MCF 10A (cell line): ENCODE data around the gene TRPM1. TPM values are rescaled to one million over a fixed set of nuclear protein-coding genes. Genes with fewer than 3 reads are reported as not detected.

ENCODE experiments used
- BruUV-seq: library from RNA; stranded (reverse); fragments of 400-500 nt; replicated peaks from 2 replicates; lab custom pipeline; 2021; lab: Mats Ljungman, UMichigan
- CTCF ChIA-PET: fragments of 300-600 bp; sonication (Branson Sonifier 250); formaldehyde crosslinking; extraction: SDS; loops from one replicate; lab custom pipeline; 2021; ENCODE audit warnings: antibody characterized with exemption, inconsistent platforms; lab: Yijun Ruan, JAX
- POLR2A ChIA-PET: fragments of 300-600, 350-650 bp; sonication (Branson Sonifier 250); formaldehyde crosslinking; extraction: SDS; loops from one replicate; lab custom pipeline; 2020; ENCODE audit warnings: antibody characterized with exemption, inconsistent platforms; lab: Yijun Ruan, JAX
- DNase-seq: peaks from one replicate; pipeline ENCODE4 v3.0.0-alpha.2; 2018; ENCODE audit not compliant: unreplicated experiment
- H3K27ac Mint-ChIP-seq: one replicate; pipeline ENCODE4 v1.8.0; 2022; ENCODE audit warnings: mild to moderate bottlenecking, low read depth, mixed read lengths; ENCODE audit not compliant: unreplicated experiment
- H3K27me3 Mint-ChIP-seq: one replicate; pipeline ENCODE4 v1.8.0; 2022; ENCODE audit warnings: mixed read lengths; ENCODE audit not compliant: insufficient read depth, unreplicated experiment
- H3K36me3 Mint-ChIP-seq: one replicate; pipeline ENCODE4 v1.8.0; 2022; ENCODE audit warnings: mild to moderate bottlenecking, moderate library complexity, mixed read lengths; ENCODE audit not compliant: insufficient read depth, unreplicated experiment
- H3K4me1 Mint-ChIP-seq: one replicate; pipeline ENCODE4 v1.8.0; 2022; ENCODE audit warnings: mixed read lengths; ENCODE audit not compliant: insufficient read depth, unreplicated experiment
- H3K4me3 Mint-ChIP-seq: one replicate; pipeline ENCODE4 v1.8.0; 2022; ENCODE audit warnings: mild to moderate bottlenecking, moderate library complexity, mixed read lengths; ENCODE audit not compliant: unreplicated experiment
- H3K9me3 Mint-ChIP-seq: one replicate; pipeline ENCODE4 v1.8.0; 2022; ENCODE audit warnings: mixed read lengths; ENCODE audit not compliant: unreplicated experiment
- intact Hi-C: fragments of 100-400 bp; cut with micrococcal nuclease; formaldehyde crosslinking; loops from 2 replicates; pipeline ENCODE4 v1.14.1; 2022
- total RNA-seq: library from RNA; stranded (reverse); gene quantifications from 2 replicates; pipeline ENCODE4 v1.2.3, GENCODE V29; 2022
- TF ChIP-seq, protein P1 (sequence below): fragments of 200-600 bp; IDR thresholded peaks from one replicate; pipeline ENCODE4 v1.8.0; 2022; ENCODE audit warnings: antibody characterized with exemption, mild to moderate bottlenecking; ENCODE audit not compliant: unreplicated experiment

Gene TRPM1
- total RNA-seq, 1 experiment from 2014 or later = not detected

DNA sequence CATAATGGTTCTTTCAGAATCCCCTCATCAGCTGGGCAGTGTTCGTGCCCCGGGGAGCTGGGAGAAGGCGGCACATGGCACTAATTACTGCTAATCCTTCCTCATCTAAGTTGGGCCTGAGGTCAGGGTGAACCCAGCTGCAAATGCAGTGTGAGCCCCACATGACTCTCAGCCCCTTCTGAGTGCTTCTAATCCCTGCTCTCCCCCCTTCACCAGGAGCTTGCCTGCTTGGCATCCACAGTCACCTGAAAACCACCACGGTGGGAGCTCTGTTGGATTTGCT lies 455 bp upstream of the TRPM1 start:
- Mint-ChIP-seq H3K4me1 (peaks cover 10% of the 10 kb centered on the region), H3K9me3 (no peaks in the 10 kb centered on the region), H3K36me3 (peaks cover 4% of the 10 kb centered on the region), H3K27ac (no peak overlapping the region), H3K4me3 (no peak overlapping the region), H3K27me3 (peaks cover 13% of the 10 kb centered on the region)
- POLR2A ChIA-PET = no interaction called here
- no peak for DNase-seq
- TF ChIP-seq, protein P1, sequence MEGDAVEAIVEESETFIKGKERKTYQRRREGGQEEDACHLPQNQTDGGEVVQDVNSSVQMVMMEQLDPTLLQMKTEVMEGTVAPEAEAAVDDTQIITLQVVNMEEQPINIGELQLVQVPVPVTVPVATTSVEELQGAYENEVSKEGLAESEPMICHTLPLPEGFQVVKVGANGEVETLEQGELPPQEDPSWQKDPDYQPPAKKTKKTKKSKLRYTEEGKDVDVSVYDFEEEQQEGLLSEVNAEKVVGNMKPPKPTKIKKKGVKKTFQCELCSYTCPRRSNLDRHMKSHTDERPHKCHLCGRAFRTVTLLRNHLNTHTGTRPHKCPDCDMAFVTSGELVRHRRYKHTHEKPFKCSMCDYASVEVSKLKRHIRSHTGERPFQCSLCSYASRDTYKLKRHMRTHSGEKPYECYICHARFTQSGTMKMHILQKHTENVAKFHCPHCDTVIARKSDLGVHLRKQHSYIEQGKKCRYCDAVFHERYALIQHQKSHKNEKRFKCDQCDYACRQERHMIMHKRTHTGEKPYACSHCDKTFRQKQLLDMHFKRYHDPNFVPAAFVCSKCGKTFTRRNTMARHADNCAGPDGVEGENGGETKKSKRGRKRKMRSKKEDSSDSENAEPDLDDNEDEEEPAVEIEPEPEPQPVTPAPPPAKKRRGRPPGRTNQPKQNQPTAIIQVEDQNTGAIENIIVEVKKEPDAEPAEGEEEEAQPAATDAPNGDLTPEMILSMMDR = no peak
- CTCF ChIA-PET = interaction anchor here (0.7 to 1.2 kb wide), 4 partner anchors 14 to 258 kb away, joined by 3 to 6 read pairs (median 3); no protein-coding TSS in a partner anchor
- intact Hi-C loops = no loop called here
- BruUV-seq = no TSS peak

DNA sequence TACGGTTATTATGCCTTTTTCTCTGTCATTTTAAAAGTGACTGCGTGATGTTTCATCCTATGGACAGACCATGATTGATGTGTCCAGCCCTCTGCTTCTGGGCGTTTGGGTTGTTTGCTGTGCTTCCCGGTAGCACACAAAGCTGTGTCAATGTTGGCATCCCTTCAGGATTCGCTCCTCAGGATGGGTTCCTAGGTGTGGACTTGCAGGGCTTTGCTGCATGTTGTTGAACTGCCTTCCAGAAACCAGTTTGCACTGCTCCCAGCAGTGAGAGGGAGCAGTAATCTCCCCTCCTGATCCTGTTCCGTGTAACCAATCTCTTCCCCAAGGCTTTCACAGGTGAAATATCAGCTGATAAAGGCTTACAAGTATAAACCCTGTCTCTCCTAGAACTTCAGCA lies 787 bp downstream of the TRPM1 start:
- H3K4me1 Mint-ChIP-seq = peaks cover 10% of the 10 kb centered on the region
- no peaks in the 10 kb centered on the region for H3K9me3 Mint-ChIP-seq
- no peak overlapping the region for H3K4me3 Mint-ChIP-seq
- POLR2A ChIA-PET = no interaction called here
- CTCF ChIA-PET = interaction anchor here (0.7 to 1.2 kb wide), 3 partner anchors 28 to 183 kb away, joined by 3 to 6 read pairs (median 3); no protein-coding TSS in a partner anchor
- no TSS peak for BruUV-seq
- H3K27ac Mint-ChIP-seq = no peak overlapping the region
- H3K27me3 Mint-ChIP-seq = peaks cover 13% of the 10 kb centered on the region
- TF ChIP-seq, protein P1 = no peak
- intact Hi-C loops = no loop called here
- no peaks in the 10 kb centered on the region for H3K36me3 Mint-ChIP-seq
- no peak for DNase-seq

DNA sequence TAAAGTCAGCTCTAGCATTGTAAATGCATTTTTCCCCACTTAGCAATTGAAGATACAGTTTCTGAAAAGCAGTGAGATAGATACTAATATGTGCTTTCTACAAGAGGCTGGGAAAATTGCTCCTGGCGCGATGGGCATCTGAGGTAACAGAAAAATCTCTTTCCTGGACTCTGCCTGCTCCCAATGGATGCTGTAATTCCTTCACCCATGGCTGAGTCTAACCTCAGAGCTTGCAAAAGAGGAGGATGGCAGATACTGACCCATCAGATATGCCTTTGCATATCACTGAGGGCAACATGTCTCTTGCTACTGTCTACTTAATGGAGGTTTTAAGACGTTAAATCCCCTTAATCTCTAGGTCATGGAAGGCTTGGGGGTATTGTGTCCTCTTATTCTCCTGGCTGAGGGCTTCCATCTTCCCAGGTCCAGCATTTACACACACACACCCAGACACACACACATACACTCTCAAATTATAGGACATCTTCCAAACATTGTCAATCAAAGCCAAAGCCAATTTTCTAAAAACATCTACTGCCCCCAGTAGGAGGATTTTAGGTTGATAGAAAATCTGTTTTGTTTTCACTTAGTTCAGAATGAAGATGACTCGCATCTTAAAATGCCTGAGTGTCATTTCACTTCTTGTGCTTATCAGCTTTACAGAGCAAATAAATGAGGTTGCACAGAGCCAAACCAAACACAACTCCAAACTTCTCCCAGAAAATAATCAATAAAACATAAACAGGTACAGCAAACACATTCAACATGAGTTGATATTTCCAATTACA lies 2.4 kb downstream of the TRPM1 start:
- DNase-seq = no peak
- Mint-ChIP-seq H3K4me3 (no peak overlapping the region), H3K27me3 (peaks cover 25% of the 10 kb centered on the region), H3K9me3 (no peaks in the 10 kb centered on the region), H3K36me3 (no peaks in the 10 kb centered on the region), H3K4me1 (no peaks in the 10 kb centered on the region), H3K27ac (no peak overlapping the region)
- TF ChIP-seq, protein P1 = no peak
- intact Hi-C loops = no loop called here
- POLR2A ChIA-PET = no interaction called here
- CTCF ChIA-PET = interaction anchor here (0.9 to 1.1 kb wide), 3 partner anchors 29 to 157 kb away, joined by 3 to 4 read pairs (median 3); no protein-coding TSS in a partner anchor
- BruUV-seq = no TSS peak

DNA sequence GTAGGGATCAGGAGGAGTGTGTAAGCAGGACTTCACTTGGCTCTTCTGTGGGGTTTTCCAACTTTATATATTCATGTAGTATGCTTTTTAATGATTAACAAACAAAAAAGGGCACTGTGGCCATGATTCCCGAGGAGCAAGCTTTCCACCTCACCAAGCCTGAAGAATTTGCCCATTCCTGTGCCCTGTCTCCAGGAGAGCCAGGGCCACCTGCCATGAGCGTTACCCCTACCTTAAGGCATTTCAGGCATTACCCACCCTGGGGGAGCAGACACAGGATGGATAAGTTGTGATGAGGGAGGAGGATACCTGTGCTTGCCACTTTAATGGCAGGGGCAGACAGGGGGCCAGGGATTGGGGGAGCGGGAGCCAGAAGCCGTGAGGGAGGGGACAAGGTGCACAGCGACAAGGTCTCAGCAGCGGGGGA lies 3.0 kb downstream of the TRPM1 start:
- H3K9me3 Mint-ChIP-seq = no peaks in the 10 kb centered on the region
- CTCF ChIA-PET = interaction anchor here (0.8 kb wide), 1 partner anchor 268 kb away, joined by 4 read pairs; no protein-coding TSS in a partner anchor
- TF ChIP-seq, protein P1 = no peak
- no peaks in the 10 kb centered on the region for H3K4me1 Mint-ChIP-seq
- intact Hi-C loops = no loop called here
- POLR2A ChIA-PET = no interaction called here
- no TSS peak for BruUV-seq
- no peak overlapping the region for H3K27ac Mint-ChIP-seq
- no peaks in the 10 kb centered on the region for H3K36me3 Mint-ChIP-seq
- no peak for DNase-seq
- H3K4me3 Mint-ChIP-seq = no peak overlapping the region
- H3K27me3 Mint-ChIP-seq = peaks cover 25% of the 10 kb centered on the region
